Liver (tissue), 9 donors: ENCODE data around the gene MED20. TPM values are rescaled to one million over a fixed set of nuclear protein-coding genes. Genes with fewer than 3 reads are reported as not detected.
A peak's percentile ranks its signal among the peaks of the same experiment; 100 is the strongest.

ENCODE experiments used
- DNase-seq: peaks from one replicate; pipeline ENCODE4 v3.0.0-alpha.2; 2017; ENCODE audit warnings: low spot score
- H3K27ac ChIP-seq, 2 donors: one replicate each; pipeline ENCODE4 v1.7.0; 2013; ENCODE audit warnings: inconsistent platforms in 2 of 2, low read length in 2 of 2, control low read depth in 1 of 2, low read depth in 1 of 2, mild to moderate bottlenecking in 1 of 2
- H3K27me3 ChIP-seq, 4 donors: one replicate each; pipeline versions ENCODE4 v1.6.1 to v1.7.0; 2013; ENCODE audit warnings: low read length in 3 of 4, inconsistent platforms in 1 of 4, mild to moderate bottlenecking in 1 of 4, moderate library complexity in 1 of 4; ENCODE audit not compliant: control insufficient read depth in 4 of 4, insufficient read depth in 4 of 4
- H3K36me3 ChIP-seq, 4 donors: one replicate each; pipeline versions ENCODE4 v1.6.1 to v1.7.0; 2013; ENCODE audit warnings: low read length in 3 of 4, mild to moderate bottlenecking in 3 of 4, low read depth in 1 of 4, moderate library complexity in 1 of 4; ENCODE audit not compliant: control insufficient read depth in 4 of 4, insufficient read depth in 3 of 4
- H3K4me1 ChIP-seq, 4 donors: one replicate each; pipeline versions ENCODE4 v1.6.1 to v1.7.0; 2013; ENCODE audit warnings: low read length in 3 of 4, mild to moderate bottlenecking in 3 of 4, moderate library complexity in 1 of 4; ENCODE audit not compliant: control insufficient read depth in 4 of 4, insufficient read depth in 4 of 4
- H3K4me3 ChIP-seq, 3 donors: one replicate each; pipeline versions ENCODE4 v1.6.1 to v1.7.0; 2013; ENCODE audit warnings: low read length in 3 of 3, control low read depth in 1 of 3, low read depth in 1 of 3, mild to moderate bottlenecking in 1 of 3
- H3K9ac ChIP-seq, 2 donors: one replicate each; pipeline ENCODE4 v1.7.0; 2013; ENCODE audit warnings: low read length in 2 of 2, mild to moderate bottlenecking in 2 of 2, moderate library complexity in 2 of 2, control low read depth in 1 of 2, low read depth in 1 of 2
- H3K9me3 ChIP-seq, 4 donors: one replicate each; pipeline versions ENCODE4 v1.6.1 to v1.7.0; 2013; ENCODE audit warnings: low read length in 3 of 4; ENCODE audit not compliant: control insufficient read depth in 4 of 4
- ATF3 ChIP-seq: IDR thresholded peaks from 2 replicates; pipeline ENCODE4 v1.6.1; 2016; ENCODE audit warnings: antibody characterized with exemption
- CTCF ChIP-seq: fragments of 150-350 bp; IDR thresholded peaks from 2 replicates; pipeline ENCODE4 v1.5.1; 2017; ENCODE audit warnings: improper control_type of control experiment, low read depth, low read length; ENCODE audit not compliant: missing input control
- EGR1 ChIP-seq, 2 donors: IDR thresholded peaks; 2 replicates each; pipeline ENCODE4 v1.6.1; 2016 to 2018; ENCODE audit warnings: antibody characterized with exemption in 2 of 2, low read depth in 2 of 2
- FOXA1 ChIP-seq: IDR thresholded peaks from 2 replicates; pipeline ENCODE4 v1.6.1; 2016; ENCODE audit warnings: antibody characterized with exemption
- FOXA2 ChIP-seq: IDR thresholded peaks from 2 replicates; pipeline ENCODE4 v1.6.1; 2016; ENCODE audit warnings: antibody characterized with exemption
- GABPA ChIP-seq, 2 donors: IDR thresholded peaks in 1 of 2; conservative IDR thresholded peaks in 1 of 2; 2 replicates each; pipeline ENCODE4 v1.6.1; 2016; ENCODE audit warnings: antibody characterized with exemption in 2 of 2, mild to moderate bottlenecking in 1 of 2, moderate library complexity in 1 of 2
- HNF4A ChIP-seq, 2 donors: conservative IDR thresholded peaks; 2 replicates each; pipeline ENCODE4 v1.6.1; 2016; ENCODE audit warnings: antibody characterized with exemption in 2 of 2, mild to moderate bottlenecking in 2 of 2
- HNF4G ChIP-seq: IDR thresholded peaks from 2 replicates; pipeline ENCODE4 v1.6.1; 2016; ENCODE audit warnings: antibody characterized with exemption
- JUND ChIP-seq, 2 donors: IDR thresholded peaks; 2 replicates each; pipeline ENCODE4 v1.6.1; 2016; ENCODE audit warnings: antibody characterized with exemption in 2 of 2
- MAX ChIP-seq: IDR thresholded peaks from 2 replicates; pipeline ENCODE4 v1.6.1; 2016; ENCODE audit warnings: antibody characterized with exemption
- NR2F2 ChIP-seq: IDR thresholded peaks from 2 replicates; pipeline ENCODE4 v1.6.1; 2016; ENCODE audit warnings: antibody characterized with exemption
- RAD21 ChIP-seq, 2 donors: IDR thresholded peaks; 2 replicates each; pipeline ENCODE4 v1.6.1; 2016; ENCODE audit warnings: antibody characterized with exemption in 2 of 2, mild to moderate bottlenecking in 2 of 2
- REST ChIP-seq: IDR thresholded peaks from 2 replicates; pipeline ENCODE4 v1.6.1; 2016; ENCODE audit warnings: antibody characterized with exemption, mild to moderate bottlenecking
- RXRA ChIP-seq, 2 donors: IDR thresholded peaks; 2 replicates each; pipeline ENCODE4 v1.6.1; 2017 to 2018; ENCODE audit warnings: antibody characterized with exemption in 2 of 2, mild to moderate bottlenecking in 1 of 2
- SP1 ChIP-seq: IDR thresholded peaks from 2 replicates; pipeline ENCODE4 v1.6.1; 2018; ENCODE audit warnings: antibody characterized with exemption, mild to moderate bottlenecking
- TAF1 ChIP-seq: conservative IDR thresholded peaks from 2 replicates; pipeline ENCODE4 v1.6.1; 2016; ENCODE audit warnings: antibody characterized with exemption, mild to moderate bottlenecking
- YY1 ChIP-seq: IDR thresholded peaks from 2 replicates; pipeline ENCODE4 v1.6.1; 2016; ENCODE audit warnings: antibody characterized with exemption, mild to moderate bottlenecking
- ZBTB33 ChIP-seq: IDR thresholded peaks from 2 replicates; pipeline ENCODE4 v1.6.1; 2016; ENCODE audit warnings: antibody characterized with exemption
- WGBS: extraction: QIAGEN DNeasy Blood & Tissue Kit; methylation state at CpG from one replicate; pipeline ENCODE4 v1.1.7; 2013; 5-methylcytosine and 5-hydroxymethylcytosine counted together
- polyA plus RNA-seq, 2 donors: library from polyadenylated mRNA; stranded (reverse) in 1 of 2; unstranded in 1 of 2; fragments of 200-250 nt in 1 of 2; fragments of >200 nt in 1 of 2; fragmentation: Nextera tagmentation in 1 of 2; extraction: Ambion mirVana in 1 of 2; gene quantifications; one replicate each; pipeline versions ENCODE4 v1.2.1 to v1.2.3, GENCODE V29; 2013 to 2015
- total RNA-seq, 2 donors: library from RNA; depleted of rRNA; stranded (reverse); fragments of >200 nt; gene quantifications; one replicate each; pipeline ENCODE4 v1.2.3, GENCODE V29; 2014
- donor health status: healthy.
- donor health status: healthy.
- donor health status: healthy.
- donor health status: healthy.
- donor health status: healthy.

Gene MED20
- total and polyA plus RNA-seq, 4 donors = 3.5 to 11.9 (median 8.6) TPM

- TF ChIP-seq ATF3 (no peak), REST (no peak), MAX (no peak), YY1 (no peak), RAD21 (IDR thresholded peaks at IDR 0.05) (no peak)
Measured at GRCh38 chr6:41940759-41941279, 19.9 kb upstream of the MED20 start (continued).

GRCh38 chr6:41939848-41940758 lies 19.2 kb upstream of the MED20 start:
- H3K27me3 ChIP-seq = no peaks in the 10 kb centered on the region
- peak overlapping the region in 2 of 3 donors; percentile 87 to 89 for H3K4me3 ChIP-seq
- H3K9me3 ChIP-seq = no peaks in the 10 kb centered on the region
- peak overlapping the region; percentile 71 to 83 for H3K27ac ChIP-seq
- 42% methylated on average over 27 of the region's 27 CpGs for WGBS
- TF ChIP-seq SP1 (no peak), ATF3 (no peak), NR2F2 (no peak), FOXA2 (no peak), RXRA (IDR thresholded peaks at IDR 0.05) (no peak), ZBTB33 (no peak), REST (no peak), HNF4A (conservative IDR thresholded peaks at IDR 0.05) (no peak), FOXA1 (no peak), YY1 (no peak), RAD21 (IDR thresholded peaks at IDR 0.05) (no peak), EGR1 (IDR thresholded peaks at IDR 0.05; ENCODE audit: low read depth in 2 of 2) (no peak), JUND (IDR thresholded peaks at IDR 0.05) (no peak), TAF1 (no peak), HNF4G (no peak), CTCF (no peak), GABPA (IDR thresholded peaks at IDR 0.05 in 1 of 2, conservative IDR thresholded peaks at IDR 0.05 in 1 of 2) (no peak)
- peak; percentile 69 for DNase-seq
- H3K9ac ChIP-seq = no peak overlapping the region
- peaks cover 0 to 4% (median 1%) of the 10 kb centered on the region in 4 donors for H3K36me3 ChIP-seq
- peaks cover 3 to 34% (median 20%) of the 10 kb centered on the region in 4 donors for H3K4me1 ChIP-seq
